NCI-H226 (cell line): ENCODE measurements around the gene RBM19.

Source experiments
- DNase-seq: peaks from one replicate; pipeline ENCODE4 v3.0.0-alpha.2; 2015

Gene RBM19

GRCh38 chr12:113899561-113900471 is 66.3 kb downstream of the RBM19 start:
- DNase-seq = no peak

- DNase-seq = no peak
Observed at GRCh38 chr12:113899042-113899560, 67.0 kb downstream of the RBM19 start.

- no peak for DNase-seq
Observed at GRCh38 chr12:113898466-113898865, 67.7 kb downstream of the RBM19 start.

GRCh38 chr12:113897406-113897805 is 68.7 kb downstream of the RBM19 start:
- DNase-seq = no peak

GRCh38 chr12:113896841-113897240 is 69.3 kb downstream of the RBM19 start:
- no peak for DNase-seq

GRCh38 chr12:113896194-113896593 is 69.9 kb downstream of the RBM19 start:
- no peak for DNase-seq

GRCh38 chr12:113895176-113895575 is 70.9 kb downstream of the RBM19 start:
- DNase-seq = no peak

- DNase-seq = no peak
Observed at GRCh38 chr12:113894697-113895096, 71.4 kb downstream of the RBM19 start.

- no peak for DNase-seq
Observed at GRCh38 chr12:113893221-113893620, 72.9 kb downstream of the RBM19 start.

- DNase-seq = no peak
Observed at GRCh38 chr12:113892556-113892955, 73.6 kb downstream of the RBM19 start.

GRCh38 chr12:113891739-113892520 is 74.2 kb downstream of the RBM19 start:
- no peak for DNase-seq

- DNase-seq = no peak
Observed at GRCh38 chr12:113891167-113891692, 74.9 kb downstream of the RBM19 start.

- DNase-seq = no peak
Observed at GRCh38 chr12:113889891-113890581, 76.1 kb downstream of the RBM19 start.

GRCh38 chr12:113889076-113889475 is 77.0 kb downstream of the RBM19 start:
- no peak for DNase-seq

- DNase-seq = no peak
Observed at GRCh38 chr12:113888435-113888834, 77.7 kb downstream of the RBM19 start.

- no peak for DNase-seq
Observed at GRCh38 chr12:113887906-113888305, 78.2 kb downstream of the RBM19 start.

GRCh38 chr12:113886721-113887120 is 79.4 kb downstream of the RBM19 start:
- no peak for DNase-seq

- no peak for DNase-seq
Observed at GRCh38 chr12:113884392-113884791, 81.7 kb downstream of the RBM19 start.

GRCh38 chr12:113882690-113883089 is 83.4 kb downstream of the RBM19 start:
- DNase-seq = no peak

GRCh38 chr12:113880988-113881962 is 84.8 kb downstream of the RBM19 start:
- DNase-seq = no peak

GRCh38 chr12:113880326-113880725 is 85.8 kb downstream of the RBM19 start:
- DNase-seq = no peak

GRCh38 chr12:113879658-113880057 is 86.5 kb downstream of the RBM19 start:
- DNase-seq = no peak
